ENCODE measurements around the gene TRPM7. TPM values are rescaled to one million over a fixed set of nuclear protein-coding genes. Genes with fewer than 3 reads are reported as not detected.

Gene TRPM7
- total and polyA plus RNA-seq, 2 of the 13 experiments (the other 11 are each of a cell fraction or from before 2014, with no cell fraction given), result 11.0 to 36.0 TPM

DNA sequence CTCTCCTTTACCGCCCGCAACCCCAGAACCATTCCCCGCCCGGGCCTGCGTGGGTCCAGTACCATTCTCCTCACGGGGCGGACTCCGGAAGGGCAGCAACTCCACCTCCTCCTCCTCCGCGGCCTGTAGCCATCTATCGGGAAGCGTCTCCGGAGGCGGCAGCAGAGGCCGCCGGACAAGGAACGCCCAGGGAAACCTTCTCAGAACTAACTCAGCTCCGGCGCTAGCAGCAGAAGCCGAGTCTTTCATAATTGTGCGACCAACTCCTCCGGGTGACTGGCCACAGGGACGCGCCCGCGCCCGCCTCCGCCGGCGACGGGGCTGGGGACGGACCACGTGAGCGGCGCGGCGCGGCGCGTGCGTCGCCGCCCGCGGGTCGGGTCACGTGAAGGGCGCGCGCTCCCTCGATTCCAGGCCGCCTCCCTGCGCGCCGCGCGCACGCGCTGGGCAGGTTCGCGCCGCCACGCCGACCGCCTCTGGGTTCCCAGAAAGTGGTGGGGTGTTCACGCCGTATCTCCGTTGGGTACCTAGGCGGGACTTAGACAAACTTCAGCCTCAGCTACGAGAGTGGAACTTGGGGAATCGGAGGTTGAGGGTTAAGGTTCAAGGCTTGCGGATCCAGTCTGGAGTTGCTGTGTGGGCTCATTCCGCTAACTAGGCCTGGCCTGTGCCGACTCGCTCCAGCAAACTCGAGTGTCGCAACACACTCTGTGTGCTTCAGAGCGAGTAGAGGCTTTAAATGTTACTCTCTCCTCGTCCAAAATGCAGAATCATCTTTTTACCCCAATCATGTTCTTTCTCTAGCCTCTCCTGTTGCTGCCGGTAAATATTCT lies at the start of gene TRPM7 (continued):
- no peak for TF ChIP-seq GPBP1L1 (CRISPR knock-in tag; IDR thresholded peaks at IDR 0.05)
- TF ChIP-seq ZNF451 (CRISPR knock-in tag; IDR thresholded peaks at IDR 0.05), result peak; percentile 84; the same call in 1 of the 2 replicates
- TF ChIP-seq ZNF253 (CRISPR knock-in tag; IDR thresholded peaks at IDR 0.05; ENCODE audit: borderline replicate concordance), result 0 out of 2 replicates have a peak, but pooled peaks have one; percentile 26
- TF ChIP-seq NFIC (IDR thresholded peaks at IDR 0.05; ENCODE audit: low read length), result no peak
- no peak for TF ChIP-seq ONECUT2 (CRISPR knock-in tag; IDR thresholded peaks at IDR 0.05)
- TF ChIP-seq, protein P1, sequence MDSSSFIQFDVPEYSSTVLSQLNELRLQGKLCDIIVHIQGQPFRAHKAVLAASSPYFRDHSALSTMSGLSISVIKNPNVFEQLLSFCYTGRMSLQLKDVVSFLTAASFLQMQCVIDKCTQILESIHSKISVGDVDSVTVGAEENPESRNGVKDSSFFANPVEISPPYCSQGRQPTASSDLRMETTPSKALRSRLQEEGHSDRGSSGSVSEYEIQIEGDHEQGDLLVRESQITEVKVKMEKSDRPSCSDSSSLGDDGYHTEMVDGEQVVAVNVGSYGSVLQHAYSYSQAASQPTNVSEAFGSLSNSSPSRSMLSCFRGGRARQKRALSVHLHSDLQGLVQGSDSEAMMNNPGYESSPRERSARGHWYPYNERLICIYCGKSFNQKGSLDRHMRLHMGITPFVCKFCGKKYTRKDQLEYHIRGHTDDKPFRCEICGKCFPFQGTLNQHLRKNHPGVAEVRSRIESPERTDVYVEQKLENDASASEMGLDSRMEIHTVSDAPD (CRISPR knock-in tag; IDR thresholded peaks at IDR 0.05), result no peak
- no peak for TF ChIP-seq RBM22 (optimal IDR thresholded peaks at IDR 0.05; ENCODE audit: low read length)
- TF ChIP-seq CBFB (CRISPR knock-in tag; IDR thresholded peaks at IDR 0.05), result no peak
- no peak for TF ChIP-seq FOXP4 (CRISPR knock-in tag; IDR thresholded peaks at IDR 0.05)
- no peak for TF ChIP-seq PCBP2 (optimal IDR thresholded peaks at IDR 0.05; ENCODE audit: low read depth, low read length, poor library complexity, severe bottlenecking)
- TF ChIP-seq, protein P2, sequence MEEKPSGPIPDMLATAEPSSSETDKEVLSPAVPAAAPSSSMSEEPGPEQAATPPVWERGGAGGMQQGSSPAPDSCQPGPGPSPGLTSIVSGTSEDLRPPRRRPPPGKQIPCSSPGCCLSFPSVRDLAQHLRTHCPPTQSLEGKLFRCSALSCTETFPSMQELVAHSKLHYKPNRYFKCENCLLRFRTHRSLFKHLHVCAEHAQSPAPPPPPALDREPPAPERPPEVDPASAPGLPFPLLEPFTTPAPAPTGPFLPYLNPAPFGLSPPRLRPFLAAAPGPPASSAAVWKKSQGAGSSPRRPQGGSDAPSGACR (CRISPR knock-in tag; IDR thresholded peaks at IDR 0.05), result 0 out of 2 replicates have a peak, but pooled peaks have one; percentile 5
- TF ChIP-seq ZBTB8A (CRISPR knock-in tag; IDR thresholded peaks at IDR 0.05; ENCODE audit: borderline replicate concordance, low read depth), result no peak
- TF ChIP-seq NR1H2 (CRISPR knock-in tag; IDR thresholded peaks at IDR 0.05; ENCODE audit: borderline replicate concordance, low read depth), result no peak
- no peak for TF ChIP-seq SMC3 (IDR thresholded peaks at IDR 0.05; ENCODE audit: low read length)
- no peak for TF ChIP-seq DMTF1 (CRISPR knock-in tag; IDR thresholded peaks at IDR 0.05)
- TF ChIP-seq ETV6 (CRISPR knock-in tag; conservative IDR thresholded peaks at IDR 0.05), result peak; percentile 65; the same call in 1 of the 2 replicates
- no peak for TF ChIP-seq ZNF709 (CRISPR knock-in tag; IDR thresholded peaks at IDR 0.05)
- TF ChIP-seq, protein P3, sequence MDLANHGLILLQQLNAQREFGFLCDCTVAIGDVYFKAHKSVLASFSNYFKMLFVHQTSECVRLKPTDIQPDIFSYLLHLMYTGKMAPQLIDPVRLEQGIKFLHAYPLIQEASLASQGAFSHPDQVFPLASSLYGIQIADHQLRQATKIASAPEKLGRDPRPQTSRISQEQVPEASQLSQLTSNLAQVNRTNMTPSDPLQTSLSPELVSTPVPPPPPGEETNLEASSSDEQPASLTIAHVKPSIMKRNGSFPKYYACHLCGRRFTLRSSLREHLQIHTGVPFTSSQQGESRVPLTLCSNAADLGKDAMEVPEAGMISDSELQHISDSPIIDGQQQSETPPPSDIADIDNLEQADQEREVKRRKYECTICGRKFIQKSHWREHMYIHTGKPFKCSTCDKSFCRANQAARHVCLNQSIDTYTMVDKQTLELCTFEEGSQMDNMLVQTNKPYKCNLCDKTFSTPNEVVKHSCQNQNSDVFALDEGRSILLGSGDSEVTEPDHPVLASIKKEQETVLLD (CRISPR knock-in tag; IDR thresholded peaks at IDR 0.05; ENCODE audit: low read depth), result peak; percentile 62; the same call in 1 of the 2 replicates
